Measurements from ENCODE around the gene ZEB1. TPM values are rescaled to one million over a fixed set of nuclear protein-coding genes. Genes with fewer than 3 reads are reported as not detected.

Gene ZEB1
- total and polyA plus RNA-seq, 2 of the 13 experiments (the other 11 are each of a cell fraction or from before 2014, with no cell fraction given), result 9.6 to 18.0 TPM

DNA sequence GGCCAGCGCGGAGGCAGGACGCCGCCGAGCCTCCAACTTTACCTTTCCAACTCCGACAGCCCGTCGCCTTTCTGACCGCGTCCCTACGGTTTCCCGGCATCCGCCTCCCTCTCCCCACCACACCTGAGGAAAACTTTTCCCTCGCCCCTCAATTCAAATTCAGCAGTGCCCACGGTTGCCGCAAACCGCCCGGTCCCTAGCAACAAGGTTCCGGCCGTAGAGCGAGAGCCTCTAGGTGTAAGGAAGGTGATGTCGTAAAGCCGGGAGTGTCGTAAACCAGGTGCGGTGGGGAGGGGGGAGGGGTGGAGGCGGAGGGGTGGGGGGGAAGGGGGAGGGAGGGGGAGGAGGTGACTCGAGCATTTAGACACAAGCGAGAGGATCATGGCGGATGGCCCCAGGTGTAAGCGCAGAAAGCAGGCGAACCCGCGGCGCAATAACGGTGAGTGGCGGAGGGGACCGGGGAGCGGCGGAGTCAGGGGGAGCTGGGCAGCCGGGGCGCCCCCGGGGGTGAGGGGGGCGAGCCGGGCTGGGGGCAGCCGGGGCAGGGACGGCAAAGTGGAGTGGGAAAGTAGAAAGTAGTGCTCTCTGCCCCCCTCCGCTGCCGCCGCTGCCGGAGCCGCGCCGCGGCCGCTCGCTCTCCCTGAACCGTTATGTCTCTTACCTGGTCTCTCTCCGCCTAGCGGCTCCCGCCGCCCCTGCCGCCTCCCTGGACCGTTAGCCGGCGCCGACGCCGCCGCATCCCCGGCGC is at the start of gene ZEB1 (continued):
- TF ChIP-seq, protein P1, sequence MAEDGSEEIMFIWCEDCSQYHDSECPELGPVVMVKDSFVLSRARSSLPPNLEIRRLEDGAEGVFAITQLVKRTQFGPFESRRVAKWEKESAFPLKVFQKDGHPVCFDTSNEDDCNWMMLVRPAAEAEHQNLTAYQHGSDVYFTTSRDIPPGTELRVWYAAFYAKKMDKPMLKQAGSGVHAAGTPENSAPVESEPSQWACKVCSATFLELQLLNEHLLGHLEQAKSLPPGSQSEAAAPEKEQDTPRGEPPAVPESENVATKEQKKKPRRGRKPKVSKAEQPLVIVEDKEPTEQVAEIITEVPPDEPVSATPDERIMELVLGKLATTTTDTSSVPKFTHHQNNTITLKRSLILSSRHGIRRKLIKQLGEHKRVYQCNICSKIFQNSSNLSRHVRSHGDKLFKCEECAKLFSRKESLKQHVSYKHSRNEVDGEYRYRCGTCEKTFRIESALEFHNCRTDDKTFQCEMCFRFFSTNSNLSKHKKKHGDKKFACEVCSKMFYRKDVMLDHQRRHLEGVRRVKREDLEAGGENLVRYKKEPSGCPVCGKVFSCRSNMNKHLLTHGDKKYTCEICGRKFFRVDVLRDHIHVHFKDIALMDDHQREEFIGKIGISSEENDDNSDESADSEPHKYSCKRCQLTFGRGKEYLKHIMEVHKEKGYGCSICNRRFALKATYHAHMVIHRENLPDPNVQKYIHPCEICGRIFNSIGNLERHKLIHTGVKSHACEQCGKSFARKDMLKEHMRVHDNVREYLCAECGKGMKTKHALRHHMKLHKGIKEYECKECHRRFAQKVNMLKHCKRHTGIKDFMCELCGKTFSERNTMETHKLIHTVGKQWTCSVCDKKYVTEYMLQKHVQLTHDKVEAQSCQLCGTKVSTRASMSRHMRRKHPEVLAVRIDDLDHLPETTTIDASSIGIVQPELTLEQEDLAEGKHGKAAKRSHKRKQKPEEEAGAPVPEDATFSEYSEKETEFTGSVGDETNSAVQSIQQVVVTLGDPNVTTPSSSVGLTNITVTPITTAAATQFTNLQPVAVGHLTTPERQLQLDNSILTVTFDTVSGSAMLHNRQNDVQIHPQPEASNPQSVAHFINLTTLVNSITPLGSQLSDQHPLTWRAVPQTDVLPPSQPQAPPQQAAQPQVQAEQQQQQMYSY (CRISPR knock-in tag; IDR thresholded peaks at IDR 0.05), result no peak
- TF ChIP-seq HMG20B (CRISPR knock-in tag; conservative IDR thresholded peaks at IDR 0.05) (peak; percentile 91), ZNF839 (CRISPR knock-in tag; IDR thresholded peaks at IDR 0.05; ENCODE audit: borderline replicate concordance) (no peak), ZNF761 (CRISPR knock-in tag; conservative IDR thresholded peaks at IDR 0.05) (no peak), HOXD1 (CRISPR knock-in tag; IDR thresholded peaks at IDR 0.05) (no peak), MTF2 (CRISPR knock-in tag; IDR thresholded peaks at IDR 0.05; ENCODE audit: borderline replicate concordance) (no peak), NFYB (CRISPR knock-in tag; IDR thresholded peaks at IDR 0.05) (no peak), ZNF17 (CRISPR knock-in tag; IDR thresholded peaks at IDR 0.05) (no peak), PITX1 (CRISPR knock-in tag; IDR thresholded peaks at IDR 0.05) (no peak), FOXK1 (CRISPR knock-in tag; IDR thresholded peaks at IDR 0.05; ENCODE audit: borderline replicate concordance, low read depth) (no peak; the same call in 1 of the 2 replicates), U2AF2 (IDR thresholded peaks at IDR 0.05; ENCODE audit: low read depth, low read length) (no peak), ZBTB42 (CRISPR knock-in tag; IDR thresholded peaks at IDR 0.05) (no peak), ISL2 (CRISPR knock-in tag; IDR thresholded peaks at IDR 0.05) (no peak), ZSCAN31 (CRISPR knock-in tag; IDR thresholded peaks at IDR 0.05; ENCODE audit: low read depth) (0 out of 2 replicates have a peak, but pooled peaks have one; percentile 32), SIN3A (IDR thresholded peaks at IDR 0.05; ENCODE audit: borderline replicate concordance, low read depth, low read length) (peak; percentile 62; the same call in 1 of the 2 replicates)
- TF ChIP-seq, protein P2, sequence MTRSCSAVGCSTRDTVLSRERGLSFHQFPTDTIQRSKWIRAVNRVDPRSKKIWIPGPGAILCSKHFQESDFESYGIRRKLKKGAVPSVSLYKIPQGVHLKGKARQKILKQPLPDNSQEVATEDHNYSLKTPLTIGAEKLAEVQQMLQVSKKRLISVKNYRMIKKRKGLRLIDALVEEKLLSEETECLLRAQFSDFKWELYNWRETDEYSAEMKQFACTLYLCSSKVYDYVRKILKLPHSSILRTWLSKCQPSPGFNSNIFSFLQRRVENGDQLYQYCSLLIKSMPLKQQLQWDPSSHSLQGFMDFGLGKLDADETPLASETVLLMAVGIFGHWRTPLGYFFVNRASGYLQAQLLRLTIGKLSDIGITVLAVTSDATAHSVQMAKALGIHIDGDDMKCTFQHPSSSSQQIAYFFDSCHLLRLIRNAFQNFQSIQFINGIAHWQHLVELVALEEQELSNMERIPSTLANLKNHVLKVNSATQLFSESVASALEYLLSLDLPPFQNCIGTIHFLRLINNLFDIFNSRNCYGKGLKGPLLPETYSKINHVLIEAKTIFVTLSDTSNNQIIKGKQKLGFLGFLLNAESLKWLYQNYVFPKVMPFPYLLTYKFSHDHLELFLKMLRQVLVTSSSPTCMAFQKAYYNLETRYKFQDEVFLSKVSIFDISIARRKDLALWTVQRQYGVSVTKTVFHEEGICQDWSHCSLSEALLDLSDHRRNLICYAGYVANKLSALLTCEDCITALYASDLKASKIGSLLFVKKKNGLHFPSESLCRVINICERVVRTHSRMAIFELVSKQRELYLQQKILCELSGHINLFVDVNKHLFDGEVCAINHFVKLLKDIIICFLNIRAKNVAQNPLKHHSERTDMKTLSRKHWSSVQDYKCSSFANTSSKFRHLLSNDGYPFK (CRISPR knock-in tag; IDR thresholded peaks at IDR 0.05; ENCODE audit: borderline replicate concordance), result 0 out of 2 replicates have a peak, but pooled peaks have one; percentile 72
- TF ChIP-seq, protein P3, sequence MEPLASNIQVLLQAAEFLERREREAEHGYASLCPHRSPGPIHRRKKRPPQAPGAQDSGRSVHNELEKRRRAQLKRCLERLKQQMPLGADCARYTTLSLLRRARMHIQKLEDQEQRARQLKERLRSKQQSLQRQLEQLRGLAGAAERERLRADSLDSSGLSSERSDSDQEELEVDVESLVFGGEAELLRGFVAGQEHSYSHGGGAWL (CRISPR knock-in tag; IDR thresholded peaks at IDR 0.05), result no peak
- TF ChIP-seq, protein P4, sequence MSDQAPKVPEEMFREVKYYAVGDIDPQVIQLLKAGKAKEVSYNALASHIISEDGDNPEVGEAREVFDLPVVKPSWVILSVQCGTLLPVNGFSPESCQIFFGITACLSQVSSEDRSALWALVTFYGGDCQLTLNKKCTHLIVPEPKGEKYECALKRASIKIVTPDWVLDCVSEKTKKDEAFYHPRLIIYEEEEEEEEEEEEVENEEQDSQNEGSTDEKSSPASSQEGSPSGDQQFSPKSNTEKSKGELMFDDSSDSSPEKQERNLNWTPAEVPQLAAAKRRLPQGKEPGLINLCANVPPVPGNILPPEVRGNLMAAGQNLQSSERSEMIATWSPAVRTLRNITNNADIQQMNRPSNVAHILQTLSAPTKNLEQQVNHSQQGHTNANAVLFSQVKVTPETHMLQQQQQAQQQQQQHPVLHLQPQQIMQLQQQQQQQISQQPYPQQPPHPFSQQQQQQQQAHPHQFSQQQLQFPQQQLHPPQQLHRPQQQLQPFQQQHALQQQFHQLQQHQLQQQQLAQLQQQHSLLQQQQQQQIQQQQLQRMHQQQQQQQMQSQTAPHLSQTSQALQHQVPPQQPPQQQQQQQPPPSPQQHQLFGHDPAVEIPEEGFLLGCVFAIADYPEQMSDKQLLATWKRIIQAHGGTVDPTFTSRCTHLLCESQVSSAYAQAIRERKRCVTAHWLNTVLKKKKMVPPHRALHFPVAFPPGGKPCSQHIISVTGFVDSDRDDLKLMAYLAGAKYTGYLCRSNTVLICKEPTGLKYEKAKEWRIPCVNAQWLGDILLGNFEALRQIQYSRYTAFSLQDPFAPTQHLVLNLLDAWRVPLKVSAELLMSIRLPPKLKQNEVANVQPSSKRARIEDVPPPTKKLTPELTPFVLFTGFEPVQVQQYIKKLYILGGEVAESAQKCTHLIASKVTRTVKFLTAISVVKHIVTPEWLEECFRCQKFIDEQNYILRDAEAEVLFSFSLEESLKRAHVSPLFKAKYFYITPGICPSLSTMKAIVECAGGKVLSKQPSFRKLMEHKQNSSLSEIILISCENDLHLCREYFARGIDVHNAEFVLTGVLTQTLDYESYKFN (CRISPR knock-in tag; conservative IDR thresholded peaks at IDR 0.05), result no peak; the same call in none of the 2 replicates
